ENCODE measurements around the gene ATG2B. TPM values are rescaled to one million over a fixed set of nuclear protein-coding genes. Genes with fewer than 3 reads are reported as not detected.

The ATG2B gene
- polyA plus RNA-seq, 1 experiment = 22.1 TPM

GRCh38 chr14:96252999-96253539 is 110.1 kb downstream of the ATG2B start:
- Histone ChIP-seq H3K27ac (ENCODE audit: low read depth, low read length) (peak overlapping the region; percentile 96), H3K27me3 (ENCODE audit: control insufficient read depth, insufficient read depth, low read length) (no peaks in the 10 kb centered on the region), H3K4me3 (ENCODE audit: low read depth, low read length) (no peak overlapping the region), H3K9me3 (ENCODE audit: control insufficient read depth, insufficient read depth, low read length) (no peaks in the 10 kb centered on the region; the same call in 1 of the 2 replicates)
- ChIA-PET CTCF (interaction anchor here (0.5 to 3.3 kb wide), 3 partner anchors 32 to 154 kb away, joined by 3 to 18 read pairs (median 5); no protein-coding TSS in a partner anchor), POLR2A (interaction anchor here (0.6 to 2.1 kb wide), 8 partner anchors 8 to 158 kb away, joined by 3 to 9 read pairs (median 5); no protein-coding TSS in a partner anchor)
- peak; percentile 93 for DNase-seq (ENCODE audit: low read depth, low spot score)
- TF ChIP-seq CTCF (IDR thresholded peaks at IDR 0.05; ENCODE audit: low read depth, low read length) = no peak

- Histone ChIP-seq H3K4me3 (ENCODE audit: low read depth, low read length) (no peak overlapping the region), H3K9me3 (ENCODE audit: control insufficient read depth, insufficient read depth, low read length) (no peaks in the 10 kb centered on the region; the same call in 1 of the 2 replicates), H3K27me3 (ENCODE audit: control insufficient read depth, insufficient read depth, low read length) (no peaks in the 10 kb centered on the region), H3K27ac (ENCODE audit: low read depth, low read length) (peak overlapping the region; percentile 96)
- ChIA-PET CTCF (interaction anchor here (0.5 to 1.6 kb wide), 3 partner anchors 33 to 154 kb away, joined by 3 to 6 read pairs (median 4); no protein-coding TSS in a partner anchor), POLR2A (interaction anchor here (0.5 to 2.1 kb wide), 8 partner anchors 9 to 212 kb away, joined by 3 to 9 read pairs (median 5); no protein-coding TSS in a partner anchor)
- DNase-seq (ENCODE audit: low read depth, low spot score) = no peak
- TF ChIP-seq CTCF (IDR thresholded peaks at IDR 0.05; ENCODE audit: low read depth, low read length) = no peak
Measured at GRCh38 chr14:96252323-96252998, 110.7 kb downstream of the ATG2B start.

GRCh38 chr14:96251656-96252155 is 111.4 kb downstream of the ATG2B start:
- Histone ChIP-seq H3K27ac (ENCODE audit: low read depth, low read length) (peak overlapping the region; percentile 96), H3K27me3 (ENCODE audit: control insufficient read depth, insufficient read depth, low read length) (no peaks in the 10 kb centered on the region), H3K4me3 (ENCODE audit: low read depth, low read length) (no peak overlapping the region), H3K9me3 (ENCODE audit: control insufficient read depth, insufficient read depth, low read length) (no peaks in the 10 kb centered on the region; the same call in 1 of the 2 replicates)
- ChIA-PET POLR2A (interaction anchor here (0.5 to 2.1 kb wide), 2 partner anchors 23 to 212 kb away, joined by 3 to 8 read pairs; no protein-coding TSS in a partner anchor), CTCF (interaction anchor here (1.5 to 2.7 kb wide), 3 partner anchors 151 to 153 kb away, joined by 4 to 10 read pairs (median 6); no protein-coding TSS in a partner anchor)
- no peak for DNase-seq (ENCODE audit: low read depth, low spot score)
- no peak for TF ChIP-seq CTCF (IDR thresholded peaks at IDR 0.05; ENCODE audit: low read depth, low read length)

GRCh38 chr14:96250485-96250884 is 112.7 kb downstream of the ATG2B start:
- no peaks in the 10 kb centered on the region for H3K27me3 ChIP-seq (ENCODE audit: control insufficient read depth, insufficient read depth, low read length)
- ChIA-PET CTCF (interaction anchor here (0.6 to 2.7 kb wide), 2 partner anchors 25 to 149 kb away, joined by 3 to 10 read pairs; no protein-coding TSS in a partner anchor), POLR2A (no interaction called here)
- no peak overlapping the region for H3K27ac ChIP-seq (ENCODE audit: low read depth, low read length)
- DNase-seq (ENCODE audit: low read depth, low spot score) = no peak
- H3K4me3 ChIP-seq (ENCODE audit: low read depth, low read length) = no peak overlapping the region
- TF ChIP-seq CTCF (IDR thresholded peaks at IDR 0.05; ENCODE audit: low read depth, low read length) = no peak
- H3K9me3 ChIP-seq (ENCODE audit: control insufficient read depth, insufficient read depth, low read length) = no peaks in the 10 kb centered on the region; the same call in 1 of the 2 replicates

Measured in AG04450 (cell line).